Measurements from ENCODE around the gene MTUS2. TPM values are rescaled to one million over a fixed set of nuclear protein-coding genes. Genes with fewer than 3 reads are reported as not detected.

The MTUS2 gene
- total RNA-seq, 2 donors from 2014 or later, result 1.9 to 4.9 TPM

- Mint-ChIP-seq H3K4me3 (no peak overlapping the region), H3K27ac (no peak overlapping the region), H3K36me3 (ENCODE audit: low read depth) (peaks cover 8% of the 10 kb centered on the region), H3K27me3 (no peaks in the 10 kb centered on the region), H3K4me1 (no peaks in the 10 kb centered on the region)
- H3K9me3 ChIP-seq (ENCODE audit: control insufficient read depth, low read length, poor library complexity, severe bottlenecking), result no peaks in the 10 kb centered on the region
- ATAC-seq (no peak), DNase-seq (no peak)
Observed at GRCh38 chr13:29515372-29515771, 695.2 kb downstream of the MTUS2 start.

GRCh38 chr13:29516012-29516411 is 695.9 kb downstream of the MTUS2 start:
- DNase-seq (no peak), ATAC-seq (no peak)

DNA sequence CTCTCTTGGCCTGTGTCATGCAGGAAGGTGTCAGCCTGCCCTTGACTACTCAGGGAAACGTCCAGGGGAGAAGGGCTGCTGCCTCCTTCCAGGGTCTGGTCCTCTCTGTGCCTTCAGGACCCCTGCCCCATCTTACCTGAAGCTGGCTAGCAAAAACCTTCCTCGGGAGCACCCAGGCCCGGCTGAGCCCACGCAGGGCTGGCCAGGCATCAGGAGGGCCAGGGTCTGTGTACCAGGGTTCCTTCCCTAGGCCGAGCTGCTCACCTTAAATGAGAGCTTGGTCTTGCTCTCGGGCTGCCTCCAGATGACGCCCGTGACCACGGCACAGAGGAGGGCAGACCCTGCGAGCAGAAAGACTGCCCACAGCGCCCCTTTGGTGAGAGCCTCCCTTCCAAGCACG is 696.7 kb downstream of the MTUS2 start:
- Mint-ChIP-seq H3K27ac (no peak overlapping the region), H3K27me3 (no peaks in the 10 kb centered on the region), H3K36me3 (ENCODE audit: low read depth) (peaks cover 10% of the 10 kb centered on the region), H3K4me1 (no peaks in the 10 kb centered on the region), H3K4me3 (no peak overlapping the region)
- no peak for DNase-seq
- no peak for ATAC-seq
- no peaks in the 10 kb centered on the region for H3K9me3 ChIP-seq (ENCODE audit: control insufficient read depth, low read length, poor library complexity, severe bottlenecking)

More at GRCh38 chr13:29516012-29516411, 695.9 kb downstream of the MTUS2 start:
- H3K27me3 Mint-ChIP-seq, result no peaks in the 10 kb centered on the region
- H3K36me3 Mint-ChIP-seq (ENCODE audit: low read depth), result peaks cover 10% of the 10 kb centered on the region
- no peak overlapping the region for H3K27ac Mint-ChIP-seq
- no peaks in the 10 kb centered on the region for H3K9me3 ChIP-seq (ENCODE audit: control insufficient read depth, low read length, poor library complexity, severe bottlenecking)
- H3K4me3 Mint-ChIP-seq, result no peak overlapping the region
- H3K4me1 Mint-ChIP-seq, result no peaks in the 10 kb centered on the region

DNA sequence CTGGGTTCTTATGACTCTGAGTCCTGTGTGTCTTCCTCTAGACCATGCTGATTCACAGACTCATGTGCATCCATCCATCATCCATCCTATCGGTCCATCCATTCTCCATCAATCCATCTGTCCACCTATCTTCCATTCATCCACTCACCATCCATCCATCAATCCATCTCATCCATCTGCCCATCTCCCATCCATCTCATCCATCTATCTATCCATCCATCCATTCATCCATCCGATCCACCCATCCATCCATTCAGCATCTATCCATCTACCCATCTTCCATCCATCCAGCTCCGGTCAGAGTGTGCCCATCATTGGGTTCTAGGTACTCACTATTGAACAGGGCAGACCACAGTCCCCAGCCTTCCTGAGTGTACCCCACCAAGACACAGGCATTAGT is 699.8 kb downstream of the MTUS2 start:
- Mint-ChIP-seq H3K27ac (peak overlapping the region; percentile 69), H3K4me3 (no peak overlapping the region), H3K36me3 (ENCODE audit: low read depth) (peaks cover 7% of the 10 kb centered on the region), H3K4me1 (peaks cover 3% of the 10 kb centered on the region), H3K27me3 (no peaks in the 10 kb centered on the region)
- no peaks in the 10 kb centered on the region for H3K9me3 ChIP-seq (ENCODE audit: control insufficient read depth, low read length, poor library complexity, severe bottlenecking)
- ATAC-seq (no peak), DNase-seq (no peak)

DNA sequence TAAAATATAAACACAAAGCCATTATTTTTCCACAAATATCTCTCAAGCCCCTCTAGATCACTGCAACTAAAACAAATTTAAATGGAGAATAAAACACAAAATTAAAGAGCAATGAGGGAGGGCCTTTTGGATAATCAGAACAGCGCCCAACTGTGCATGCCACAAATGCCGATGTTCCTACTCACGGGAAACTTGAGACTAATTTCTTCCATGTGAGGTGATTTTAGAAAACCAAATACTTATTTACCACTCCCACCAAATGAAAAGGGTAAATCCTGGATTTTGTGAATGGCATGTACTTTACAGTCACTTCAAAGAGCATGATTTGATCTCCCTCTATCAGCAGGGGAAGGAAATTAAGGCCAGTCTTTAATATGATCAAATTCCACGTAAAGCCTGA is 700.5 kb downstream of the MTUS2 start:
- peaks cover 3% of the 10 kb centered on the region for H3K4me1 Mint-ChIP-seq
- no peaks in the 10 kb centered on the region for H3K27me3 Mint-ChIP-seq

DNA sequence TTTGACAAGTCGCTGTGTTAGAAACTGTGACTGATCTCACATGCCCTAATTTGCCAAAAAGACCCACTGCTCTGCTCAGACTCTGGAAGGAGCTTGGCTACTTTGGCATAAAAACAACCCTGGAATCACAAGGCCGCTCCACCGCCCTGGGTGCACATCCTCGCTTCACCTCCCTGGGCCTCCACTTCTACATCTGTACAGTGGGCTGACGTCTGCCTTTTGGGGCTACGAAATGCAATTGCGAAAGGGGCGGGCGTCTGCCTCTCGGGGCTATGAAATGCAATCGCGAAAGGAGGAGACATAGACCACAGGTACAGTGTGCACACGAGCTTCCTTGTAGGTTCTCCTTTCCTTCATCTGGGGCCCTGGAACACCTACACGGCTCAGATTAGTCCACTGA is 701.2 kb downstream of the MTUS2 start:
- H3K27ac Mint-ChIP-seq, result no peak overlapping the region
- ATAC-seq, result no peak
- H3K9me3 ChIP-seq (ENCODE audit: control insufficient read depth, low read length, poor library complexity, severe bottlenecking), result no peaks in the 10 kb centered on the region
- H3K27me3 Mint-ChIP-seq, result no peaks in the 10 kb centered on the region
- DNase-seq, result no peak
- H3K4me1 Mint-ChIP-seq, result peaks cover 3% of the 10 kb centered on the region
- no peak overlapping the region for H3K4me3 Mint-ChIP-seq
- H3K36me3 Mint-ChIP-seq (ENCODE audit: low read depth), result peaks cover 7% of the 10 kb centered on the region

More for the DNA sequence above, 700.5 kb downstream of the MTUS2 start:
- no peak for DNase-seq
- ATAC-seq, result no peak
- Mint-ChIP-seq H3K36me3 (ENCODE audit: low read depth) (peaks cover 7% of the 10 kb centered on the region), H3K27ac (peak overlapping the region; percentile 69), H3K4me3 (no peak overlapping the region)
- H3K9me3 ChIP-seq (ENCODE audit: control insufficient read depth, low read length, poor library complexity, severe bottlenecking), result no peaks in the 10 kb centered on the region

DNA sequence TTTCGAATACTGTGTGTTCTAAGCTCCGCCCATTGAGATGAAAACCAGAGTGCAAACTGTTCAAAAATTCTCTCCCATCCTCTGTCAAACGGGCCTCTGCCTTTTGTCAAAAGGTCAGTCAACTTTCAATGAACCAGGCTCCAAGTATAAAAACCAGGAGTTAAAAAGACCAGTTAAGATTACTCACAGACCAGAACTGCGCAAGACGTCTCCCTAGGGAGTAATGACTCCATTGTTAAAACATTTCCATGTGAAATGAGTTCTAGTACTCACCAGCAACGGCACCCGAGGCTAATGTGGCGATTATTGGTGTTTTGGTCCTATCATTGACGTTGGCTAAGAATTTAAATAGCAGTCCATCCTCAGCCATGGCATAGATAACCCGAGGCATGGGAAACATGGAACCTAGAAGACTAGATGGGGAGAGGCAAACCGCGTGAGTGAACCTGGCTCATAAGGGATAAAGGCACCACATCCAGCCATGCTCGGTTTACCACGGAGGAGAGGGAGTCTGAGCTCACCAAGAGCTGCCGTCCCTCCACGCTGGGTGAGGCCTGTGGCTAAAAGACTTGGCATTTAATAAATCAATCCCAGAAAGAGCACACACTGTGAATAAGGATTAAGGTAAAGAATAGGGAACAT is 702.0 kb downstream of the MTUS2 start:
- H3K9me3 ChIP-seq (ENCODE audit: control insufficient read depth, low read length, poor library complexity, severe bottlenecking), result no peaks in the 10 kb centered on the region
- peaks cover 10% of the 10 kb centered on the region for H3K36me3 Mint-ChIP-seq (ENCODE audit: low read depth)
- ATAC-seq (no peak), DNase-seq (no peak)
- no peaks in the 10 kb centered on the region for H3K27me3 Mint-ChIP-seq
- H3K4me1 Mint-ChIP-seq, result peaks cover 6% of the 10 kb centered on the region
- H3K27ac Mint-ChIP-seq, result no peak overlapping the region
- H3K4me3 Mint-ChIP-seq, result no peak overlapping the region

DNA sequence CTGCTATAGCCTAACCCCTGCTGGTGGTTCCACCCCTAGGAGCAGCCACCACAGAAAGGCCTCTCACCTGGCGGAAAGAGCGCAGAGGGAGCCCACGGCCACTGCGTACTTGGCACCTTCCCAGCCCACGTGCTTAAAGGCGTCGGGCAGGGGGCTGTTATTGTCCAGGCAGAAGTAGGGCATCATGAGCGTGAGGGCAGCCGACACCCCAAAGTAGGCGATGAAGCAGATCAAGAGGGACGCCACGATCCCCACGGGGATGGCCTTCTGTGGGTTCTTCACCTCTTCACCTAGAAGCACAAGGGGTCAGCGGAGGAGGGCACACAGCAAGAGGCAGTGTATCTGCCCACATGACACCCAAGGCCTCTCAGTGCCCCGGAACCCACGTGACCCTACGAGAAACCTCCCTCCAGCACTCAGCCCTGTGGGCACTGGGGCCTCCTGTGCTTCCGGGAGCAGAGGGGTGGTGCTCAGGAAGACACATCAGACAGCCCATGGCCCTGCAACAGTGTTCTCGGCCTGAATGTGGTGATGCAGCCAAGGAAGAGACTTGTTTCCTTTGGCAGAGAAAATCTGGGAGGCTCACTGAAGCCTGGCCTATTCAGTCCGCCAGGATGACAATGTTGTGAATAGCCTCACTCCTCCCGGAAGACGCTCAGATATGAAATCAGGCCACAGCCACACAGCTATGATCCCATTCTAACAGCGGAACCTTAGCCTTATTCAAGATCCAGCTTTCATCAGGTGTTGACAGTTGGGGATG is 703.2 kb downstream of the MTUS2 start:
- Mint-ChIP-seq H3K27me3 (no peaks in the 10 kb centered on the region), H3K4me3 (no peak overlapping the region), H3K36me3 (ENCODE audit: low read depth) (peaks cover 10% of the 10 kb centered on the region), H3K27ac (no peak overlapping the region), H3K4me1 (peaks cover 6% of the 10 kb centered on the region)
- H3K9me3 ChIP-seq (ENCODE audit: control insufficient read depth, low read length, poor library complexity, severe bottlenecking), result no peaks in the 10 kb centered on the region
- no peak for ATAC-seq
- DNase-seq, result no peak

DNA sequence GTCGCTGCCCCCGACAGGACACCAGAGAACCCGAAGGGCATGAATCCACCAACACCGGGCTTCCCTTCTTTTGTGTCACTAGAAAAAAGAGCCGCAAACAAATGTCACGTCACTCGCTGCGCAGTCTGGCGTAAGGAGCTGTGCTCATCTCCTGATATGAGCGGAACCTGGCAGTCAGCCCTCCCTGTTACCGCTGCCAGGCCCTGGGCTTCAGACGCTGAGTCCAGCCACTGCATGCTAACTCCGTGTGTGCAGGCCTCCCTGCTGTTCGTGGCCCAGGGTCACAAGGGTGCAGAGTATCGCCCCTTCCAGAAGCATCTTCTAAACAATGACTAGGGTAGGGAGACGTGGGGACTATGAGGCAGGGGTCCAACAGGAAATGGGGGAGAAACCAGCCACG is 704.0 kb downstream of the MTUS2 start:
- Mint-ChIP-seq H3K36me3 (ENCODE audit: low read depth) (peaks cover 10% of the 10 kb centered on the region), H3K4me3 (no peak overlapping the region), H3K27ac (no peak overlapping the region), H3K27me3 (no peaks in the 10 kb centered on the region), H3K4me1 (peaks cover 6% of the 10 kb centered on the region)
- H3K9me3 ChIP-seq (ENCODE audit: control insufficient read depth, low read length, poor library complexity, severe bottlenecking), result no peaks in the 10 kb centered on the region
- no peak for ATAC-seq
- no peak for DNase-seq

DNA sequence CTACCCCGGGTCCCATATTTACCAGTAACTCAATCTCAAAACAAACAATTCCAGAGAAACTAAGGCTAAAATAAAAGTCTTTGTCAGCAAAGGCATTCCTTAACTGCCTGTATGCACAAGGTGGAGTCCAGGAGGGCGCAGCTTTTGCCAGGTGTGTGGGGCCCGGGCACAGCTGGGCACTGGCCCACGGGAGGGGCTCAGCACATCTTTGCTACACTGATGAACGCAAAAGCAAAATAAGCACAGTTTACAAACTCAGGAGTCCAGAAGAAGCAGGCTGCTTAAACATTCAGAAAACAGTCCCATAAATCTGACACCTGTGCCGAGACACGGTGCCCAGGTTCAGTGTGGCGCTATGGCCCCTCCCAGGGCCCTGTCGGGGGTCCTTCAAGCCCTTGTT is 704.5 kb downstream of the MTUS2 start:
- Mint-ChIP-seq H3K4me3 (no peak overlapping the region), H3K27ac (no peak overlapping the region), H3K36me3 (ENCODE audit: low read depth) (peaks cover 10% of the 10 kb centered on the region), H3K4me1 (peaks cover 6% of the 10 kb centered on the region), H3K27me3 (no peaks in the 10 kb centered on the region)
- no peaks in the 10 kb centered on the region for H3K9me3 ChIP-seq (ENCODE audit: control insufficient read depth, low read length, poor library complexity, severe bottlenecking)
- ATAC-seq (no peak), DNase-seq (no peak)

GRCh38 chr13:29525757-29526156 is 705.6 kb downstream of the MTUS2 start:
- ATAC-seq, result no peak
- Mint-ChIP-seq H3K27me3 (no peaks in the 10 kb centered on the region), H3K4me1 (peaks cover 6% of the 10 kb centered on the region), H3K36me3 (ENCODE audit: low read depth) (peaks cover 3% of the 10 kb centered on the region), H3K27ac (no peak overlapping the region), H3K4me3 (no peak overlapping the region)
- DNase-seq, result no peak
- no peaks in the 10 kb centered on the region for H3K9me3 ChIP-seq (ENCODE audit: control insufficient read depth, low read length, poor library complexity, severe bottlenecking)

DNA sequence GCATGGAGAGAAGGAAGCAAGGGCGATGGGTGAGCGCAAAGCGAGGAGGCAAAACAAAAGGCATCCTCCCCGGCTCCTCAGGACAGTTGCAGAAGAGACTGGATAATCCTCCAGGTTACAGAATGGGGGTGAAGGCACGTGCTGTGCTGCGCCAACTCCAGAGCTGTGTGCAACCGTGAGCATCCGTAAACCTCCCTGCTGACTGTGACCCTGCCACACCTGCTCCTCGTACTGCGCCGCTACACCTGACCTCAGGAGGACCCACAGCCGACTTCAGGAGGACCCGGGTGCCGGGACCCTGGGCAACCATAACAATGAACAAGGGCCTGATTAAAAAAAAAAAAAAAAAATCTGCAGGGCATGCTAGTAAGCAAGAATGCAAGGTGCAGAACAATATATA is 706.6 kb downstream of the MTUS2 start:
- H3K27me3 Mint-ChIP-seq, result no peaks in the 10 kb centered on the region
- H3K4me1 Mint-ChIP-seq, result peaks cover 6% of the 10 kb centered on the region
- H3K9me3 ChIP-seq (ENCODE audit: control insufficient read depth, low read length, poor library complexity, severe bottlenecking), result no peaks in the 10 kb centered on the region
- no peak for DNase-seq
- H3K36me3 Mint-ChIP-seq (ENCODE audit: low read depth), result peaks cover 3% of the 10 kb centered on the region
- H3K27ac Mint-ChIP-seq, result no peak overlapping the region
- ATAC-seq, result no peak
- no peak overlapping the region for H3K4me3 Mint-ChIP-seq

GRCh38 chr13:29527511-29527910 is 707.4 kb downstream of the MTUS2 start:
- H3K27me3 Mint-ChIP-seq, result no peaks in the 10 kb centered on the region
- H3K27ac Mint-ChIP-seq, result no peak overlapping the region
- peaks cover 3% of the 10 kb centered on the region for H3K36me3 Mint-ChIP-seq (ENCODE audit: low read depth)
- no peaks in the 10 kb centered on the region for H3K9me3 ChIP-seq (ENCODE audit: control insufficient read depth, low read length, poor library complexity, severe bottlenecking)
- no peak for ATAC-seq
- no peak for DNase-seq
- H3K4me3 Mint-ChIP-seq, result no peak overlapping the region
- peaks cover 3% of the 10 kb centered on the region for H3K4me1 Mint-ChIP-seq

GRCh38 chr13:29527916-29528315 is 707.8 kb downstream of the MTUS2 start:
- no peaks in the 10 kb centered on the region for H3K27me3 Mint-ChIP-seq
- no peak overlapping the region for H3K27ac Mint-ChIP-seq
- no peak overlapping the region for H3K4me3 Mint-ChIP-seq
- no peak for ATAC-seq
- peaks cover 3% of the 10 kb centered on the region for H3K4me1 Mint-ChIP-seq
- no peaks in the 10 kb centered on the region for H3K9me3 ChIP-seq (ENCODE audit: control insufficient read depth, low read length, poor library complexity, severe bottlenecking)
- DNase-seq, result no peak
- H3K36me3 Mint-ChIP-seq (ENCODE audit: low read depth), result peaks cover 3% of the 10 kb centered on the region
